H1 (cell line): ENCODE measurements around the gene OTOGL. TPM values are rescaled to one million over a fixed set of nuclear protein-coding genes. Genes with fewer than 3 reads are reported as not detected.

Experiments
- CTCF ChIA-PET: fragments of 300-600 bp; sonication (Branson Sonifier 250); formaldehyde crosslinking; loops from one replicate; lab custom pipeline; 2021; ENCODE audit not compliant: partially characterized antibody; lab: Charles Lee
- POLR2A ChIA-PET: fragments of 300-600 bp; sonication (Branson Sonifier 250); formaldehyde crosslinking; loops from one replicate; lab custom pipeline; 2021; ENCODE audit warnings: inconsistent platforms; ENCODE audit not compliant: partially characterized antibody; lab: Charles Lee
- DNase-seq, 2 experiments: peaks; one replicate each; pipeline versions ENCODE4 v3.0.0 to v3.0.0-alpha.2; 2010 to 2022; ENCODE audit warnings: low spot score in 2 of 2, low read depth in 1 of 2, mixed read lengths in 1 of 2
- FAIRE-seq: peaks from 2 replicates; lab custom pipeline; 2011; peaks lifted over from hg19 to GRCh38; lab: Jason Lieb, UNC
- H2AFZ ChIP-seq: 2 replicates; pipeline ENCODE4 v1.8.1; 2012; ENCODE audit warnings: low read length, inconsistent platforms
- H2AK5ac ChIP-seq: 2 replicates; pipeline ENCODE4 v1.6.1; 2013; ENCODE audit warnings: low read depth, low read length
- H2BK120ac ChIP-seq: replicated peaks from 2 replicates; pipeline ENCODE3; 2013; ENCODE audit warnings: low read depth, low read length, inconsistent platforms
- H2BK12ac ChIP-seq: 2 replicates; pipeline ENCODE4 v1.6.1; 2013; ENCODE audit warnings: low read depth, low read length
- H2BK15ac ChIP-seq: 2 replicates; pipeline ENCODE4 v1.6.1; 2013; ENCODE audit warnings: low read length
- H2BK20ac ChIP-seq: 2 replicates; pipeline ENCODE4 v1.6.1; 2013; ENCODE audit warnings: low read length
- H2BK5ac ChIP-seq: 2 replicates; pipeline ENCODE4 v1.6.1; 2013; ENCODE audit warnings: low read depth, low read length
- H3K14ac ChIP-seq: 2 replicates; pipeline ENCODE4 v1.6.1; 2013; ENCODE audit warnings: inconsistent platforms; ENCODE audit not compliant: insufficient read length
- H3K18ac ChIP-seq: 2 replicates; pipeline ENCODE4 v1.6.1; 2013; ENCODE audit warnings: low read length; ENCODE audit errors: extremely low read depth
- H3K23ac ChIP-seq: 2 replicates; pipeline ENCODE4 v1.6.1; 2013; ENCODE audit warnings: inconsistent platforms; ENCODE audit not compliant: insufficient read length
- H3K23me2 ChIP-seq: 2 replicates; pipeline ENCODE4 v1.6.1; 2013; ENCODE audit warnings: low read depth, low read length
- H3K27ac ChIP-seq: 2 replicates; pipeline ENCODE4 v1.6.1; 2011; ENCODE audit warnings: low read depth, low read length, inconsistent platforms
- H3K27me3 ChIP-seq, 4 experiments: replicated peaks in 1 of 4; 1 replicate in 1 of 4; 2 replicates in 3 of 4; pipeline versions ENCODE4 v1.6.1 to v1.8.1; 2011 to 2013; ENCODE audit warnings: low read length in 3 of 4, mild to moderate bottlenecking in 3 of 4, inconsistent platforms in 2 of 4, mixed read lengths in 2 of 4, moderate library complexity in 1 of 4; ENCODE audit not compliant: control insufficient read depth in 3 of 4, insufficient read depth in 3 of 4; ENCODE audit errors: extremely low read depth in 1 of 4
- H3K36me3 ChIP-seq, 4 experiments: 2 replicates each; pipeline versions ENCODE4 v1.6.1 to v1.8.1; 2011 to 2013; ENCODE audit warnings: mild to moderate bottlenecking in 4 of 4, low read length in 3 of 4, moderate library complexity in 2 of 4, control low read depth in 1 of 4, inconsistent platforms in 1 of 4; ENCODE audit not compliant: insufficient read depth in 4 of 4, control insufficient read depth in 2 of 4
- H3K4ac ChIP-seq: replicated peaks from 2 replicates; pipeline ENCODE3; 2013; ENCODE audit warnings: low read length, low read depth, mixed read lengths, inconsistent platforms; ENCODE audit not compliant: insufficient read length
- H3K4me1 ChIP-seq, 4 experiments: replicated peaks in 1 of 4; 1 replicate in 1 of 4; 2 replicates in 3 of 4; pipeline versions ENCODE4 v1.6.1 to v1.8.1; 2011 to 2013; ENCODE audit warnings: low read length in 3 of 4, inconsistent platforms in 2 of 4, mixed read lengths in 1 of 4; ENCODE audit not compliant: insufficient read depth in 4 of 4, control insufficient read depth in 3 of 4
- H3K4me2 ChIP-seq, 2 experiments: 2 replicates each; pipeline versions ENCODE4 v1.6.1 to v1.8.1; 2011 to 2013; ENCODE audit warnings: low read depth in 2 of 2, low read length in 2 of 2, control low read depth in 1 of 2, inconsistent platforms in 1 of 2, mild to moderate bottlenecking in 1 of 2; ENCODE audit not compliant: insufficient read depth in 1 of 2
- H3K4me3 ChIP-seq, 4 experiments: fragments of 200-600, 300-600 bp in 1 of 4; sonication (generic), shearing (Covaris generic), sonication (Bioruptor Twin) in 1 of 4; 2 replicates each; pipeline versions ENCODE4 v1.5.1 to v1.8.1; 2011 to 2016; ENCODE audit warnings: low read length in 4 of 4, low read depth in 3 of 4, control low read depth in 2 of 4, inconsistent platforms in 2 of 4, mild to moderate bottlenecking in 2 of 4, mixed read lengths in 1 of 4, moderate library complexity in 1 of 4; ENCODE audit not compliant: insufficient read depth in 2 of 4; ENCODE audit errors: extremely low read depth in 1 of 4
- H3K56ac ChIP-seq: replicated peaks from 2 replicates; pipeline ENCODE3; 2013; ENCODE audit warnings: low read depth, mild to moderate bottlenecking, mixed read lengths, low read length, inconsistent platforms; ENCODE audit not compliant: insufficient read length
- H3K79me1 ChIP-seq: 2 replicates; pipeline ENCODE4 v1.6.1; 2013; ENCODE audit warnings: low read depth, low read length, control low read depth
- H3K79me2 ChIP-seq, 2 experiments: 2 replicates each; pipeline versions ENCODE4 v1.6.1 to v1.8.1; 2012 to 2013; ENCODE audit warnings: low read length in 2 of 2, mild to moderate bottlenecking in 2 of 2, inconsistent platforms in 1 of 2; ENCODE audit not compliant: insufficient read depth in 2 of 2, control insufficient read depth in 1 of 2
- H3K9ac ChIP-seq, 4 experiments: replicated peaks in 1 of 4; 1 replicate in 1 of 4; 2 replicates in 3 of 4; pipeline versions ENCODE4 v1.6.1 to v1.8.1; 2011 to 2013; ENCODE audit warnings: low read depth in 3 of 4, low read length in 3 of 4, control low read depth in 2 of 4, mild to moderate bottlenecking in 2 of 4, moderate library complexity in 2 of 4, inconsistent platforms in 1 of 4; ENCODE audit errors: extremely low read depth in 1 of 4
- H3K9me3 ChIP-seq, 2 experiments: 2 replicates each; pipeline versions ENCODE4 v1.6.1 to v1.8.1; 2012 to 2013; ENCODE audit warnings: mild to moderate bottlenecking in 2 of 2, moderate library complexity in 2 of 2, control low read depth in 1 of 2, inconsistent platforms in 1 of 2, low read depth in 1 of 2, low read length in 1 of 2, mixed read lengths in 1 of 2; ENCODE audit not compliant: insufficient read depth in 2 of 2
- H4K20me1 ChIP-seq, 2 experiments: replicated peaks in 1 of 2; 2 replicates each; pipeline versions ENCODE3 to v1.8.1; 2011 to 2013; ENCODE audit warnings: inconsistent platforms in 2 of 2, low read length in 2 of 2, mild to moderate bottlenecking in 1 of 2; ENCODE audit not compliant: insufficient read depth in 2 of 2, control insufficient read depth in 1 of 2
- H4K5ac ChIP-seq: 2 replicates; pipeline ENCODE4 v1.6.1; 2013; ENCODE audit warnings: low read length, low read depth, mixed read lengths, inconsistent platforms; ENCODE audit not compliant: insufficient read length
- H4K8ac ChIP-seq: 2 replicates; pipeline ENCODE4 v1.8.0; 2013; ENCODE audit warnings: mild to moderate bottlenecking, moderate library complexity, low read length, inconsistent platforms; ENCODE audit not compliant: insufficient read depth; ENCODE audit errors: extremely low read depth
- H4K91ac ChIP-seq: replicated peaks from 2 replicates; pipeline ENCODE3; 2013; ENCODE audit warnings: low read length, mixed read lengths, inconsistent platforms; ENCODE audit not compliant: insufficient read length
- BRCA1 ChIP-seq: IDR thresholded peaks from 2 replicates; pipeline ENCODE4 v1.6.1; 2012; ENCODE audit warnings: low read depth, low read length, improper control_type of control experiment
- CHD1 ChIP-seq: IDR thresholded peaks from 2 replicates; pipeline ENCODE4 v1.6.1; 2012; ENCODE audit warnings: low read depth, low read length, improper control_type of control experiment
- EGR1 ChIP-seq: IDR thresholded peaks from 2 replicates; pipeline ENCODE4 v1.6.1; 2011; ENCODE audit warnings: low read depth, low read length, borderline replicate concordance
- GABPA ChIP-seq: IDR thresholded peaks from 2 replicates; pipeline ENCODE4 v1.6.1; 2011; ENCODE audit warnings: mild to moderate bottlenecking, low read length, moderate library complexity, borderline replicate concordance; ENCODE audit not compliant: insufficient read depth
- HDAC2 ChIP-seq, 2 experiments: fragments of 300-600 bp in 1 of 2; sonication (generic) in 1 of 2; IDR thresholded peaks; 2 replicates each; pipeline ENCODE4 v1.6.1; 2011 to 2012; ENCODE audit warnings: low read depth in 2 of 2, low read length in 2 of 2, mild to moderate bottlenecking in 2 of 2, moderate library complexity in 2 of 2, borderline replicate concordance in 1 of 2, inconsistent platforms in 1 of 2
- JUN ChIP-seq: IDR thresholded peaks from 2 replicates; pipeline ENCODE4 v1.6.1; 2011; ENCODE audit warnings: low read depth, mild to moderate bottlenecking, improper control_type of control experiment, low read length
- KDM4A ChIP-seq: IDR thresholded peaks from one replicate; pipeline ENCODE4 v1.7.1; 2012; ENCODE audit warnings: low read depth, mild to moderate bottlenecking, moderate library complexity, low read length, inconsistent platforms; ENCODE audit not compliant: severe bottlenecking
- NRF1 ChIP-seq: IDR thresholded peaks from 2 replicates; pipeline ENCODE4 v1.6.1; 2011; ENCODE audit warnings: mild to moderate bottlenecking, low read depth, low read length, improper control_type of control experiment
- RFX5 ChIP-seq: IDR thresholded peaks from 2 replicates; pipeline ENCODE4 v1.6.1; 2011; ENCODE audit warnings: low read depth, low read length, improper control_type of control experiment, borderline replicate concordance
- RXRA ChIP-seq: IDR thresholded peaks from 2 replicates; pipeline ENCODE4 v1.6.1; 2011; ENCODE audit warnings: low read depth, mild to moderate bottlenecking, low read length, moderate library complexity; ENCODE audit not compliant: insufficient read depth
- SIN3A ChIP-seq, 2 experiments: IDR thresholded peaks in 1 of 2; conservative IDR thresholded peaks in 1 of 2; 2 replicates each; pipeline ENCODE4 v1.6.1; 2011 to 2012; ENCODE audit warnings: low read length in 2 of 2, improper control_type of control experiment in 1 of 2, low read depth in 1 of 2, mild to moderate bottlenecking in 1 of 2
- SRF ChIP-seq: IDR thresholded peaks from 2 replicates; pipeline ENCODE4 v1.6.1; 2011; ENCODE audit warnings: mild to moderate bottlenecking, low read depth, low read length, moderate library complexity
- TEAD4 ChIP-seq: IDR thresholded peaks from 2 replicates; pipeline ENCODE4 v1.6.1; 2012; ENCODE audit warnings: low read depth, low read length, inconsistent platforms, mixed read lengths
- USF2 ChIP-seq: IDR thresholded peaks from 2 replicates; pipeline ENCODE4 v1.6.1; 2011; ENCODE audit warnings: low read length, improper control_type of control experiment
- WGBS, 2 experiments: shearing (Covaris generic) in 1 of 2; methylation state at CpG; one replicate each; pipeline versions ENCODE4 v1.1.6 to v1.1.7; 2013 to 2015; ENCODE audit warnings: low lambda C conversion rate in 2 of 2, mixed read lengths in 2 of 2, inconsistent platforms in 1 of 2, low coverage in 1 of 2, missing lambda C conversion rate in 1 of 2; ENCODE audit not compliant: insufficient replicate concordance in 2 of 2, insufficient coverage in 1 of 2, insufficient read length in 1 of 2; ENCODE audit errors: extremely low coverage in 1 of 2, missing lambda C conversion rate in 1 of 2; 5-methylcytosine and 5-hydroxymethylcytosine counted together
- polyA plus RNA-seq, 7 experiments: library from polyadenylated mRNA; depleted of rRNA in 3 of 7; stranded (reverse) in 5 of 7; unstranded in 2 of 7; fragments of >200 nt in 5 of 7; fragments of 200-250 nt in 2 of 7; gene quantifications; 1 replicate in 5 of 7; 2 replicates in 1 of 7; 4 replicates in 1 of 7; pipeline versions ENCODE4 v1.2.1 to v1.2.3, GENCODE V29; 2011 to 2013; ENCODE audit warnings: missing spikeins in 2 of 7, mixed read lengths in 2 of 7
- total RNA-seq: library from RNA; stranded (reverse); fragmentation: NEBNext Ultra II Directional; extraction: Animal tissue kit (Norgen Biotek cat#: 25700); gene quantifications from 2 replicates; pipeline ENCODE4 v1.2.1, GENCODE V29; 2021

The OTOGL gene
- total and polyA plus RNA-seq, 2 of the 8 experiments (the other 6 are each of a cell fraction or from before 2014, with no cell fraction given) = 0.12 to 0.17 TPM

- no peak overlapping the region for H4K8ac ChIP-seq
- no peak overlapping the region for H3K18ac ChIP-seq
- no peak overlapping the region for H2BK120ac ChIP-seq
- H3K4ac ChIP-seq = no peak overlapping the region
- DNase-seq (no peak), FAIRE-seq (no peak)
- H4K20me1 ChIP-seq = no peaks in the 10 kb centered on the region
- WGBS, 2 experiments = 88% methylated on average over 4 of the region's 4 CpGs; no CpG with 5 or more reads in 1 of the 2 experiments
- ChIA-PET CTCF (no interaction called here), POLR2A (no interaction called here)
- H3K9me3 ChIP-seq = no peaks in the 10 kb centered on the region
- H3K27ac ChIP-seq = no peak overlapping the region
- H3K36me3 ChIP-seq = no peaks in the 10 kb centered on the region
- H3K4me1 ChIP-seq = no peaks in the 10 kb centered on the region
- H3K56ac ChIP-seq = no peak overlapping the region
- no peak overlapping the region for H2BK5ac ChIP-seq
- H3K23me2 ChIP-seq = no peaks in the 10 kb centered on the region; the same call in 1 of the 2 replicates
- no peak overlapping the region for H3K14ac ChIP-seq
- no peak overlapping the region for H3K4me3 ChIP-seq
- no peaks in the 10 kb centered on the region for H3K79me2 ChIP-seq
- H3K4me2 ChIP-seq = no peak overlapping the region
- no peak overlapping the region for H2AFZ ChIP-seq
- H3K23ac ChIP-seq = no peak overlapping the region
- no peaks in the 10 kb centered on the region for H3K79me1 ChIP-seq
- H2AK5ac ChIP-seq = no peak overlapping the region
- H2BK12ac ChIP-seq = no peak overlapping the region
- no peaks in the 10 kb centered on the region for H3K27me3 ChIP-seq
- H2BK20ac ChIP-seq = no peak overlapping the region
- H4K5ac ChIP-seq = no peak overlapping the region
- no peak overlapping the region for H3K9ac ChIP-seq
- H2BK15ac ChIP-seq = no peak overlapping the region
- H4K91ac ChIP-seq = no peak overlapping the region
- TF ChIP-seq BRCA1 (no peak), JUN (no peak), RXRA (no peak), KDM4A (no peak), SIN3A (conservative IDR thresholded peaks at IDR 0.05 in 1 of 2, IDR thresholded peaks at IDR 0.05 in 1 of 2; ENCODE audit: low read depth in 1 of 2, low read length in 2 of 2) (no peak), NRF1 (no peak), HDAC2 (IDR thresholded peaks at IDR 0.05; ENCODE audit: borderline replicate concordance in 1 of 2, low read depth in 2 of 2, low read length in 2 of 2) (no peak), RFX5 (no peak), CHD1 (no peak), GABPA (no peak), USF2 (no peak), SRF (no peak), TEAD4 (no peak), EGR1 (no peak)
These were observed 274.3 kb downstream of the OTOGL start for GRCh38 chr12:80373666-80374065.
